GM12864 (cell line): ENCODE data around the gene NEURL1.
A peak's percentile ranks its signal among the peaks of the same experiment; 100 is the strongest.

ENCODE experiments used
- DNase-seq: peaks from one replicate; pipeline ENCODE4 v3.0.0-alpha.2; 2011; ENCODE audit warnings: low read depth
- H3K4me3 ChIP-seq: 2 replicates; pipeline ENCODE4 v1.5.1; 2011; ENCODE audit warnings: mild to moderate bottlenecking, low read depth, low read length, control low read depth
- TF ChIP-seq, protein P1 (sequence below): IDR thresholded peaks from 2 replicates; pipeline ENCODE4 v1.5.1; 2011; ENCODE audit warnings: low read depth, mild to moderate bottlenecking, moderate library complexity, low read length, control low read depth, inconsistent platforms; ENCODE audit errors: missing control alignments

Gene NEURL1

GRCh38 chr10:103455235-103455634 lies 38.3 kb upstream of the NEURL1 start:
- TF ChIP-seq, protein P1, sequence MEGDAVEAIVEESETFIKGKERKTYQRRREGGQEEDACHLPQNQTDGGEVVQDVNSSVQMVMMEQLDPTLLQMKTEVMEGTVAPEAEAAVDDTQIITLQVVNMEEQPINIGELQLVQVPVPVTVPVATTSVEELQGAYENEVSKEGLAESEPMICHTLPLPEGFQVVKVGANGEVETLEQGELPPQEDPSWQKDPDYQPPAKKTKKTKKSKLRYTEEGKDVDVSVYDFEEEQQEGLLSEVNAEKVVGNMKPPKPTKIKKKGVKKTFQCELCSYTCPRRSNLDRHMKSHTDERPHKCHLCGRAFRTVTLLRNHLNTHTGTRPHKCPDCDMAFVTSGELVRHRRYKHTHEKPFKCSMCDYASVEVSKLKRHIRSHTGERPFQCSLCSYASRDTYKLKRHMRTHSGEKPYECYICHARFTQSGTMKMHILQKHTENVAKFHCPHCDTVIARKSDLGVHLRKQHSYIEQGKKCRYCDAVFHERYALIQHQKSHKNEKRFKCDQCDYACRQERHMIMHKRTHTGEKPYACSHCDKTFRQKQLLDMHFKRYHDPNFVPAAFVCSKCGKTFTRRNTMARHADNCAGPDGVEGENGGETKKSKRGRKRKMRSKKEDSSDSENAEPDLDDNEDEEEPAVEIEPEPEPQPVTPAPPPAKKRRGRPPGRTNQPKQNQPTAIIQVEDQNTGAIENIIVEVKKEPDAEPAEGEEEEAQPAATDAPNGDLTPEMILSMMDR: no peak
- DNase-seq: no peak
- no peak overlapping the region for H3K4me3 ChIP-seq

DNA sequence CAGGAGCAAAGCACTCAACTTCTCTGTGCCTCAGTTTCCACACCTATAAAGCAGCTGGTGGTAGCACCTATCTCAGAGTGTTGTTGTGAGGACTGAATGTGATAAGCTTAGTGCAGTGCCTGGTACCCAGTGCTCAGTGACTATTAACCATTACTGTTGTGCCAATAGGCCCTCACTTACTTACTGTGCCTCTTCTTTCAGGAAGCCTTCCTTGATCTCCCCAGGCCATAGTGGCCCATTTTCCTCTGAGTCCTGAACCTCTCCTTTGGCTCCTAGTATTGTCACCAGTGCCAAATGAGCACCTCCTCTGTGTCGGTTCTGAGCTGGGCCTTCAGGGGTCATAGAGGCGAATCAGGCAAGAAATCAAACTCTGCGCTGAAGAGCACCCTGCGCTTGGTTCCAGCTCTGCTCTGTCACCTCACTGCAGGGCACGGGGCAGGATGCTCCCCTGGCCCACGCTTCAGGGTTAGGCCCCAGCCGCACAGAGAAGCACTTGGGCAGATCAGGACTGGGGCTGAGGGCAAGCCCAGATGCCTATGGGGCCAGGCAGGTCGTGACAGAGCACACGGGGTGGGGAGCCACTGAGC lies 37.3 kb upstream of the NEURL1 start:
- no peak for DNase-seq
- H3K4me3 ChIP-seq: no peak overlapping the region
- TF ChIP-seq, protein P1: no peak

- no peak overlapping the region for H3K4me3 ChIP-seq
- TF ChIP-seq, protein P1: no peak
- DNase-seq: no peak
Measured at GRCh38 chr10:103457176-103457712, 36.3 kb upstream of the NEURL1 start.

DNA sequence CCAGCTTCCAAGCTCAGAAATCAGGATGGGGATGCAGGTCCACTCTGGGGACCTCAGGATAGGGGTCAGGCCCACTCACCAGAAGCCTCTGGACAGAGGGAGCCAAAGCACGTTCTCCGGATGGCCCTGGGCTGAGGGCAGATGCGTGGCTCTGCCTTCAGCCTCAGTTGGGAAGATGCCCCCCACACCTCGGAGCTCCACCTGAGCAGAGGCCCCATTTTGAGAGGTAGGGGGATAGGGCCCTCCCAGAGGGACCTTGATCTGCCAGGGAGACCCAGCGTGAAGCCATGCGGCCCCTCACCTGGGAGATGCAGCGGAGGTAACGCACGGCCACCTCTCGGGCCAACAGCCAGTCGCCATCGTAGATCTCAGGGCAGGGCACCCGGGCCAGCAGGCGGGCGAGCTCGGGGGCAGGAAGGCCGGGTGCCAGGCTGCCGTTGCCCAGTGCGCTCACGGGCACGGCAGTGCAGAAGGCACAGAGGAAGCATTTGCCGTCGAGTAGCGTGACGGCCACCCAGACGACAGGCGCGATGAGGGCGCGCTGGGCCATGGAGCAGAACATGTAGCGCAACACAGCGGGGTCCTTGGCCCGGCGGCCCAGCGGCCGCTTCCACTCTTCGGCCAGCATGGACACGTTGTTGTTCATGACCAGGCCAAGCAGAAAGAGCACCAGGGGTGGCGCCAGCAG lies 35.5 kb upstream of the NEURL1 start:
- DNase-seq: no peak
- H3K4me3 ChIP-seq: no peak overlapping the region
- TF ChIP-seq, protein P1: no peak

- H3K4me3 ChIP-seq: no peak within 1 kb of the TSS
- TF ChIP-seq, protein P1: no peak
Measured at GRCh38 chr10:103458720-103459119, 34.8 kb upstream of the NEURL1 start, which contains the start of gene CALHM1. TSS of gene CALHM1 (minus strand) at chr10:103458900. CDS start at chr10:103458751, 149 bp downstream.

DNA sequence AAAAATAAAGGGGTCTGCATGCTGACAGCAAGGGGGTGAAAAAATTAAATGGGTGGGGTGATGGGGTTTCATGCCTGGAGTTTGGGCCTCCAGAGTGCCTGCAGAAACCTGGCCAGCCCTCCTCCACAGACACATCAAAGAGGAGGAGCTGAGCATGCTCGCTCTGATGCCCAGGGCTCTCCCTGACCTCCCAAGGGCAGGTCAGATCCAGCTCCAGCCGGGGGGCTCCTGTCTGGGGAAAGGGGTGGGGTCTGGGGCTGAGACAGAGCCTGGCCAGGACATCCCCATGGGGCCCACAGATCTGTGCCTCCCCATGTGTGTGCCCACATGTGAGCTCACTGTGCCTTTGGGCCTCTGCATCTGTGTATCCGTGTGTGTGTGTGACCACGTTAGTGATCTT lies 33.9 kb upstream of the NEURL1 start:
- no peak overlapping the region for H3K4me3 ChIP-seq
- DNase-seq: no peak
- TF ChIP-seq, protein P1: no peak

More at GRCh38 chr10:103458720-103459119, 34.8 kb upstream of the NEURL1 start, which contains the start of gene CALHM1:
- peak; percentile 39 for DNase-seq
